NCI-H345 treated with DMSO at 0.1 percent for 48 hours (cell line): ENCODE data around the gene TSPAN1.

Experiments
- DNase-seq: peaks from one replicate; lab custom pipeline; 2025; ENCODE audit not compliant: unreplicated experiment; lab: John Stamatoyannopoulos, UW

TSPAN1 gene

GRCh38 chr1:46186076-46186475 lies 11.2 kb downstream of the TSPAN1 start:
- DNase-seq: no peak

DNA sequence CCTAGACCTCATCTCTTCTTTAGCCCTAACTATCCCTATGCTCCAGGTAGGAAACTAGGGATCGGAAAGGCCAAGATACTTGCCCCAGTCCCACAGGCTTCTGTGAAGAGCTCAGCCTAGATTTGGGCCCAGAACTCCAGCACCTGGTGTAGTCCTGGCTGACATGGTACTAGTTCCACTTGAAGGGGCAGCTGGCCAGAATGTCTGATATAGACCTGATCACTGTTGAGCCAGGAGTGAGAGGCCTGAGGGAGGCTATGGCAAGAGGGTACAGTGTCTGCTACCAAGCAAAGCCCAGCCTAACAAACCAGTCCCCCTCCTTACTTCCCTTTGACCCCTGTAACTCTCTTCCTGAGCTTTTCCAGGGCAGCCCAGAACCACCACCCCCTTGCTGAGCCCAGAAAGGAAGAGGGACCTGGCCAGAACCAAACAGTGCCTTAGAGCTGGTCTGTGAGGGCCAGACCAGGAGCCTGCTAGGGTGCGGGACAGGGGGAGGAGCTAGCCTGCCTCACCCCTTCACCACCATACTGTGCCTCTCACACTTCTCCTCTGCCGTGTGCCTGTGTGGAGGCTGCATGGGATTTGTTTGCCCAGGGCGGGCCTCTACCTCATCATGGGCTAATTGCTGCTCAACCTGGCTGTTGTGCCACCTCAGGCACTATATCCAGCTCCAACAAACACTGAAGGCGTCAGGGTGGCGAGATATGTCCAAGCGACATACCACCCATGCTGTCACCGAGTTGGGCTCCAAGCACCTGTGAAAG lies 12.4 kb downstream of the TSPAN1 start:
- DNase-seq: peak; percentile 24

GRCh38 chr1:46188295-46189030 lies 13.6 kb downstream of the TSPAN1 start:
- peak; percentile 34 for DNase-seq

DNA sequence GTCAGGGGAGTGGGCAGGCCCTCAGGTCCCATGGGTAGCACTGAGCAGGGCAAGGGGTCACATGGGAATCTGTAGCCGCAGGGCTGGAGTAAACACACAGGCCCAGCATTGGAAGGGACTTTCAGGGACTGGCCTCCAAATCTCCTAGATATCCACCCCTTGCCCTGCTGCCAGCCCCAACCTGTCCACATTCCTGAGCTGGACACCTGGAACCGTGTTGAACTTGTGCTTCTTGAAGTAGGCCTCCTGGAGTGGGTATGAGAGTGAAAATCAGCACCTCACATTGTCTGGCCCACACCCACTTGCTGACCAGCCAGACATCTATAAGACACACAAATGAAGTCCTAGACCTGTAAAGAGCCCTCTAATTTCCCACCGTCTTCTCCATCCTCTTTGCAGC lies 15.7 kb downstream of the TSPAN1 start:
- DNase-seq: no peak

DNA sequence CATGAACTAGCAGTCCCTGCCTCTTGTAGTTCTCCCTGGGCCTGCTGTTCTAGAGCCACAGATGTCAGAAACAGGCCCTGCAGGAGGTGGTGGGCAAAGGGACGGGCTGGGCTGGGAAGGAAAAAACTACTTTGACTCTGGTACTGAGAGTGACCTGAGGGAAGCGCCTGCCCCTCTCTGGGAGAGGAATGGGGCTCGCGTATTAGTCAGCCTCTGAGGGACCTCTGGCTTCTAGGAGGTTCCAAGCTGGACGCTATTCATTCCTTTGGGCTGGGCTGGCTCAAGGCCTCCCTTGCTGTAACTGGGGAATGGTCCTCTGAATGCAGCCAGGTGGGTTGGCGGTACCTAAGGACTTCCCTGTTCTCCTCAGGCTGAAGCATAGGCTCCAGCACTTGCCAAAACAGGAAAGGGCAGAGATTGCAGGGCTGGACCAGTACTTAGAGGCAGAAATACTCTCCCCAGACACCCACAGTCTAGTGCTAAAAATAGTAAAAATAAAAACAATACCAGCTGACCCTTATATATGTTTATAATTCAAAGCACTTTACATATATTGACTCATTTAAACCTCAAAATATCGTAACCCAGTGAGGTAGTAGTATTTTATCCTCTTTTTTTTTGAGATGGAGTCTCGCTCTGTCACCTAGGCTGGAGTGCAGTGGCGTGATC lies 16.3 kb downstream of the TSPAN1 start:
- DNase-seq: no peak

DNA sequence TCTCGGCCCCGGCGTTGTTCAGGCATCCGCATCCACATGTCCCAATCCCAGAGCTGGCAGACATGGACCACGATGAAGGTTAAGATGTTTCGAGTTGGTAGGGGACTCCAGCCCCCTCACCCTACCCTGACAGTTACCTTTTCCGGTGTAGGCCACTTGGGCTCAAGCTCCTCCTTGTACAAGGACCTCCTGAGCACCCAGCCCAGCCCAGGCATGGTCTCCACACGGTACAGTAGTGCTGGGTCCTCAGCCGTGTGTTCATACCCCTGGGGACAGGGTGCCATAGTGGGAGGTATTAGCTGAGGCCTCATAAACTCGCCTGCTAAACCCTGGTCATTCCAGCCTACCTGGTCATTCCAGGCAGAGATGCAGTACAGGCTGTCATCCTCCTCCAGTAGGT lies 17.3 kb downstream of the TSPAN1 start:
- DNase-seq: no peak

GRCh38 chr1:46193285-46193684 lies 18.4 kb downstream of the TSPAN1 start:
- no peak for DNase-seq

- no peak for DNase-seq
These were observed 19.2 kb downstream of the TSPAN1 start for GRCh38 chr1:46193984-46194570.

DNA sequence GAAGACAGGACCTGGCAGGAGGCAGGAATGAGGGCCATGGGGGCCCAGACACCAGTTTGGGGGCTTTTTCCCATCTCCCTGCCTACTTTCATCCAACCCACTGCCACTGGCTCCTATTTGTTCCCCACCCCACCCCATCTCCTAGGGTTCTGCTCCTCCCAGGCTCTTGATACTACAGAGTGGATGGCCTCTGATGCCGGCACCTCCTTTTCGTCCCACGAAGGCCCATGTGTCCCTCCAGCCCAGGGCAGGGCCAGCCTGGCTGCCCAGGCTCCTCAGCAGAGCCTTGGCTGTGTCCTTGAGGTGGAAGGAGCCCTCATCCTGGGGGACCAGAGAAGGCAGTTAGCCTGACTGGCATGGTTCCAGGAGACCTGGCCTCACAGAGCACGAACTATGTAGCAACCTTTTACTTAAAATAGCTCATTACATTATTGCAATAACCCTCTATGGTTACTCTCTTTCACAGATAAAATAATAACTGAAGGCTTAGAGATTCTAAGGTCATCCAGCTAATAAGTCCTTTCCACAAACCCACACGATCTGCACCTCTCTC lies 19.8 kb downstream of the TSPAN1 start:
- no peak for DNase-seq

- no peak for DNase-seq
These were observed 21.7 kb downstream of the TSPAN1 start for GRCh38 chr1:46196609-46197008.

GRCh38 chr1:46197560-46197963 lies 22.7 kb downstream of the TSPAN1 start:
- no peak for DNase-seq

DNA sequence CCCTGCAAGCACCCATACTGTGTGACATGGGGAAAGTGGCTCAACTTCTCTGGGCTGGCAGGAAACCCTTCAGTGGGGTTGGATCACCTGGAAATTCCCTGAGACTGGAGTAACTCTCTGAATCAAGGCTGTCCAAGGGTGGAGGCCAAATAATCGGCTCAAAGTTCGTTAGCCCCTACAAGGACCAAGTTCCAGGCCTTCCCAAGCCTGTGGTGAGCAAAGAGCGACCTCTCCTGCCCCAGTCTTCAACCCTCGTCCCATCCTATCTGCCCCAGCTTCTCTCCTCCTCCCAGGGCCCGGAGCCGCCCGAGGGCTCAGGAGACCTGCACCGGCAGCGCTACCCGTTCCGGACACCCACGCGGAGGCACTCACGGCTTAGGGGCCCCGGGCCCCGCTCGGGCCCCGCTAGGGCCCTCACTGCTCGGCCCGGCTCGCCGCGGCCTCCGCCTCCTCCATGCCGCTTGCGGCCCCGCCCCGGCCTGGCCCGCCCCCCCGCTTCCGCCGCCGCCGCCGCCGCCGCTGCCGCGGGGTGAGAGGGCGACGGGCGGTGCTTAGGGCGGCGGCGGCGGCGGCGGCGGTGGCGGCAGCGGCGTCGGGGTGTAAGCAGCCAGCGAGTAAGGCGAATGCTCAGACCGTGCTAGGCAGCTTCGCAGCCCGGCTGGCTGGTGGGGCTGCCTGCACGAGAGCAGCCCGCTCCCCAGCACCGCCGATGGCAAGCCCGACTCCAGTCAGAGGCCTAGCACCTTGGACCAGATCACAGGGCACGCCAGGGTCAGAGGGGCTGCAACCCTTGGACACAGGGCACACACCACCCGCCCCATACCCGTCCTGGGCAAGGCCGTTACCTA lies 23.3 kb downstream of the TSPAN1 start, which contains the start of gene POMGNT1:
Gene POMGNT1, minus strand, starts transcription at position 471 of the 848 bp plus-strand sequence. CDS start 613 bp downstream, outside the sequence.
- no peak for DNase-seq

DNA sequence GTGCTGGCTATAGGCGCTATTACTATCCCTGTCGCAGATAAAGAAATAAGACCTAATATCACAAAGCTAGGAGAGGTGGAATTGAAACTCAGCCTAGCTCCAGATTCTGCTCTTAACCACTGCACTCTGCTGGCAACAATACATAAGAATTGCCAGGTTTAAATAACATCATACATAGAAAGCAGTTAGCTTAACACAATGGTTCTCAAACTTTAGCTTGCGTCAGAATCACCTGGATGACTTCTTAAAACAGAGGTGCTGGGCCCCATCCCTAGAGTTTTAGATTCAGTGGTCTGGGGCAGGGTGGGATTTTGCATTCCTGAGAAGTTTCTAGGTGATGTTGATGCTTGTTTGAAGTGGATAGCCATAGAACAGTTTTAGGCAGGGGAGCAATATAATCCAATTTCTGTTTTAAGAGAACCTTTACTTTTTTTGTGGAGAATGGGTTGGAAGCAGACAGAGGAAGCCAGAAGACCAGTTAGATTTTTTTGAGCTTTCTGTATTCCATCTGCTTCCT lies 24.4 kb downstream of the TSPAN1 start:
- no peak for DNase-seq

GRCh38 chr1:46203738-46204405 lies 29.0 kb downstream of the TSPAN1 start:
- peak; percentile 15 for DNase-seq

- no peak for DNase-seq
These were observed 29.5 kb downstream of the TSPAN1 start for GRCh38 chr1:46204406-46204742.

DNA sequence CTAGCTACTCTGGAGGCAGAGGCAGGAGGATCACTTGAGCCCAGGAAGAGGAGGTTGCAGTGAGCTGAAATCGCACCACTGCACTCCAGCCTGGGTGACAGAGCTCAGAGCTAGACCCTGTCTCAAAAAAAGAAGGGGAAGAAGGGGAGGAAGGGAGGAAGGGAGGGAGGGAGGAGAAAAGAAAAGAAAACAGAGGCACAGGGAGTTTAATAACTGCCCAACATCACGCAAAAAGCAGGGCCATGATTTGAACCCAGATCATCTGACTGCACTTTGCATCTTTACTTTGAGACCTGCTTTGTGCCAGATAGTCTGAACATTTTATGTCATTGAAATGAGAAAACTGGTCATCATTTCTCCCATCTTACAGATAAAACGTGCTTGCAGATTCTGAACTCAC lies 30.3 kb downstream of the TSPAN1 start:
- no peak for DNase-seq

- no peak for DNase-seq
These were observed 30.9 kb downstream of the TSPAN1 start for GRCh38 chr1:46205791-46206190.

DNA sequence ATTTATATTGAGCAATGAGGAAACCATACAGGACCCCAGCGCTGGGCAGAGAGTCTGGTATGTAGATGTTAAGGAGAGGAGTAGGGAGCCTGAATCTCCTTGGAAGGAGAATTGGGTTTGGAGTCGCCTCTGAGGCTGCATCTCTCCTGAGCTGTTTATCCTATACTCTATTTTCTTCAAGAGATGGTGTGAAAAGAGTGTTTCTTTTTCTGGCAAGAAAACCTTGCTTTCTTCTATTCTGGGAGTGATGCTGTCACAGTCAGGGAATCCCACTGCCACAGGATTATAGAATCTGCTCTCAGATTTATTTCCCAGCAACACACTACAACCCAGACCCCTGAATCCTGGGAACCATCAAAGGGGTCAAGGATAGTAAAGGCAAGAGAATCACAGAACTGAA lies 31.5 kb downstream of the TSPAN1 start:
- DNase-seq: no peak

- DNase-seq: no peak
These were observed 35.7 kb downstream of the TSPAN1 start for GRCh38 chr1:46210561-46210960.

- DNase-seq: no peak
These were observed 36.2 kb downstream of the TSPAN1 start for GRCh38 chr1:46211051-46211450.
